ENCODE results near the gene SV2A. TPM values are rescaled to one million over a fixed set of nuclear protein-coding genes. Genes with fewer than 3 reads are reported as not detected.
"Not testable (repeated sequence)": the region's sequence is repeated elsewhere in the genome, so short reads cannot be mapped to it uniquely, and the experiment has no call there.

The SV2A gene
- total RNA-seq, 2 donors from 2014 or later: 25.6 to 26.2 TPM

DNA sequence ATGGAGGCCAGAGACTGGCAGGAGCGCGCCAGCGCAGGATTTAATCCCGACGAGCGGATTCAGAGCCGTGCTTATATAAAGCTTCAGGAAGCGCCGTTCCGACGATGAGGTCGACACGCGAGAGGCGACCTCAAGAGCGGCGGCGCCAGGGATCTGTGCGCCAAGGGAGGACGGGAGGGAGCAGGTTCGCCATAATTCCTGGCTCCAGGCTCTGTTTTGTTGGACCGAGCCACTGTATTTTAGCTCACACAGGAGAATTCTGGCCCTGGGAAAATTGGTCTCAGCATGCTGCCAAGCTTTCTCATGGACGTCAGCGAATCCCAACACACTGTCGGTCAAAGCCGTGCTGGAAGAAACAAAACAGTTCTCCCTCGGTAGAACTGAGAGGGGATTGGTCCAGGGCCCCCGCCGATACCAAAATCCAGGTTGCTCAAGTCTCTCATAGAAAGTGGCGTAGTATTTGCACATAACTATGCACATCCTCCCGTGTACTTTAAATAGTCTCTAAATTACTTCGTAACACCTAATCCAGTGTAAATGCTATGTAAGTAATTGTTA, 56.1 kb downstream of the SV2A start:
- not testable (repeated sequence) for H3K9me3 Mint-ChIP-seq; H3K4me1 Mint-ChIP-seq; DNase-seq; H3K4me1 ChIP-seq (ENCODE audit: control insufficient read depth, insufficient read depth, low read length); H3K4me3 ChIP-seq (ENCODE audit: low read length); H3K4me3 Mint-ChIP-seq; H3K9me3 ChIP-seq (ENCODE audit: control insufficient read depth, low read length); H3K27ac Mint-ChIP-seq; H3K27me3 ChIP-seq (ENCODE audit: control insufficient read depth, insufficient read depth, low read length, poor library complexity, severe bottlenecking); H3K36me3 ChIP-seq (ENCODE audit: control insufficient read depth, insufficient read depth, low read length); H3K36me3 Mint-ChIP-seq (ENCODE audit: low read depth); H3K27ac ChIP-seq (ENCODE audit: low read depth, low read length); H3K9ac ChIP-seq (ENCODE audit: extremely low read depth, low read length, poor library complexity, severe bottlenecking); H3K27me3 Mint-ChIP-seq (ENCODE audit: insufficient read depth)
- WGBS, 2 experiments (ENCODE audit: insufficient coverage in 1 of 2, insufficient read length in 1 of 2): no CpG with 5 or more reads among the region's 32 CpGs

DNA sequence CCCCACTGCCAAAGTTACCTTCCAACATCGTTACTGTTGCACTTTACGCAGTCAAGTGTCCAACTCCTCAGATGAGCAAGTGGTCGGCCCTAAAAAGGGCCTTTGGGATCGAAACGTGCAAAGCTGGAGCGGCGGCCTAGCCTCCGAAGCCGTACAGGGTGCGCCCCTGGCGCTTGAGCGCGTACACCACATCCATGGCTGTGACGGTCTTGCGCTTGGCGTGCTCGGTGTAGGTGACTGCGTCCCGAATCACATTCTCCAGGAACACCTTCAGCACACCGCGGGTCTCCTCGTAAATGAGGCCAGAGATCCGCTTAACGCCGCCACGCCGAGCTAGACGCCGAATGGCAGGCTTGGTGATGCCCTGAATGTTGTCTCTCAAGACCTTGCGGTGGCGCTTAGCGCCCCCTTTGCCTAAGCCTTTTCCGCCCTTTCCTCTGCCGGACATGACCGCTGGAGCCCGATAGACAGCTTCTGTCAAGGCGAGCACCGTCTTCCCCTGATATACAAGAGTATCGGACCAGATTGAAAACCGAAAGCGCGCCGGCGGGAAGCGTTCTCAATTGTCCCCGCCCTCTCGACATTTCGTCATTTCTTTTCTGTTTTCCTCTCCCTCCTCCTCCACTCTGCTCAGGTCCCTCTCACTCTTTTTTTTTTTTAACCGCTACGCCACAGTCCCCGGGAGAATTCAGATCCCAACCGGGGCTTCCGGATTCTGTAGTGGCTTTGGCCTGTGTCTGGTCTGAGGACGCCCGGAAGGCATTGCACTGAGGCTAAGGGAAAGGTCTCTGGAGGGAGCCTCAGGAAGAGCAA, 56.8 kb downstream of the SV2A start:
- H3K4me1 Mint-ChIP-seq; H3K27ac Mint-ChIP-seq; H3K27me3 Mint-ChIP-seq (ENCODE audit: insufficient read depth); H3K27me3 ChIP-seq (ENCODE audit: control insufficient read depth, insufficient read depth, low read length, poor library complexity, severe bottlenecking); H3K36me3 Mint-ChIP-seq (ENCODE audit: low read depth); H3K9me3 Mint-ChIP-seq; H3K4me3 ChIP-seq (ENCODE audit: low read length); H3K36me3 ChIP-seq (ENCODE audit: control insufficient read depth, insufficient read depth, low read length); H3K27ac ChIP-seq (ENCODE audit: low read depth, low read length); H3K4me1 ChIP-seq (ENCODE audit: control insufficient read depth, insufficient read depth, low read length); DNase-seq; H3K4me3 Mint-ChIP-seq; H3K9ac ChIP-seq (ENCODE audit: extremely low read depth, low read length, poor library complexity, severe bottlenecking); H3K9me3 ChIP-seq (ENCODE audit: control insufficient read depth, low read length): not testable (repeated sequence)
- WGBS, 2 experiments (ENCODE audit: insufficient coverage in 1 of 2, insufficient read length in 1 of 2): no CpG with 5 or more reads among the region's 55 CpGs

DNA sequence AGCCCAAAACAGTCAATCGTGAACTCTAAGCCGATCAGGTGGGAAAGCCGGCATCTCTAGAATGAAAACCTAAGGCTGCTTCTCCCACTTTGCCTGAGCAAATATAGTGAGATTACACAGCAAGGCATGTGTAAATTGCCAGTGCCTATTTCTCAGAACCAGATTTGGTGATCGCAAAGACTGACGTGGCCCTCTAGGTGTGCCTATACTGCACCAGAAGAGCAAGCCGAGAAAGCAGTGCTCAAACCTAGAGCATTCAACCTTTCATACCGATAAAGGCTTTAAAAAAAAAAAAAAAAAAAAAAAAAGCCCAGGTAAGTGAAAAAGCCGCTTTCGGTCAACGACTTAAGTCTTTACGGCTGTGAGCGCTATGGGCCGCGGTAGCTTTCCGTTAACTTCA, 57.4 kb downstream of the SV2A start:
- not testable (repeated sequence) for H3K4me1 Mint-ChIP-seq; H3K4me3 ChIP-seq (ENCODE audit: low read length)

More for the DNA sequence above, 57.4 kb downstream of the SV2A start:
- not testable (repeated sequence) for H3K4me1 ChIP-seq (ENCODE audit: control insufficient read depth, insufficient read depth, low read length); H3K36me3 Mint-ChIP-seq (ENCODE audit: low read depth); H3K9me3 Mint-ChIP-seq; H3K9ac ChIP-seq (ENCODE audit: extremely low read depth, low read length, poor library complexity, severe bottlenecking); H3K36me3 ChIP-seq (ENCODE audit: control insufficient read depth, insufficient read depth, low read length); H3K27ac ChIP-seq (ENCODE audit: low read depth, low read length); DNase-seq; H3K4me3 Mint-ChIP-seq; H3K9me3 ChIP-seq (ENCODE audit: control insufficient read depth, low read length); H3K27me3 ChIP-seq (ENCODE audit: control insufficient read depth, insufficient read depth, low read length, poor library complexity, severe bottlenecking); H3K27me3 Mint-ChIP-seq (ENCODE audit: insufficient read depth); H3K27ac Mint-ChIP-seq
- no CpG with 5 or more reads among the region's 15 CpGs for WGBS, 2 experiments (ENCODE audit: insufficient coverage in 1 of 2, insufficient read length in 1 of 2)

Other genes with a start within 250 kb of the SV2A start
- not detected for gene FCGR1A, start 135.2 kb downstream of the SV2A start, total RNA-seq
- 10 to 100 TPM; 10.2 to 14.7 TPM for gene BOLA1, start 18.3 kb downstream of the SV2A start, total RNA-seq
- gene SF3B4, start 10.0 kb upstream of the SV2A start, total RNA-seq: 10 to 100 TPM; 85.8 to 93.8 TPM
- 1 to 10 TPM; 4.7 to 6.6 TPM for gene MTMR11, start 19.0 kb upstream of the SV2A start, total RNA-seq
- 10 to 100 TPM; 26.6 to 31.1 TPM for gene OTUD7B, start 92.9 kb upstream of the SV2A start, total RNA-seq
- gene VPS45, start 149.9 kb upstream of the SV2A start, total RNA-seq: 10 to 100 TPM; 32.6 to 35.0 TPM
- gene PLEKHO1, start 232.1 kb upstream of the SV2A start, total RNA-seq: 10 to 100 TPM; 42.9 to 46.0 TPM